SK-N-SH (cell line): ENCODE data around the gene TCN2.

Source experiments
- CTCF ChIP-seq: fragments of 200-600 bp; sonication (generic); IDR thresholded peaks from 2 replicates; pipeline ENCODE4 v1.6.1; 2017; ENCODE audit warnings: antibody characterized with exemption, mild to moderate bottlenecking, moderate library complexity
- EZH2phosphoT487 ChIP-seq: fragments of 200-600 bp; sonication (generic); IDR thresholded peaks from 2 replicates; pipeline ENCODE4 v1.6.1; 2017; ENCODE audit warnings: low read depth, mixed run types, mild to moderate bottlenecking, antibody characterized with exemption, moderate library complexity, borderline replicate concordance
- JUND ChIP-seq: IDR thresholded peaks from 2 replicates; pipeline ENCODE4 v1.4.0; 2012
- MXI1 ChIP-seq: IDR thresholded peaks from 2 replicates; pipeline ENCODE4 v1.6.1; 2012; ENCODE audit warnings: mild to moderate bottlenecking, low read depth, low read length, improper control_type of control experiment
- ZBTB33 ChIP-seq: IDR thresholded peaks from 2 replicates; pipeline ENCODE4 v1.4.0; 2012; ENCODE audit warnings: low read depth, borderline replicate concordance

GRCh38 chr22:30606455-30607299 is at the start of gene TCN2:
- TF ChIP-seq CTCF (no peak), ZBTB33 (no peak), EZH2phosphoT487 (no peak), MXI1 (peak; percentile 67; the same call in 1 of the 2 replicates), JUND (no peak)
